Upper lobe of right lung (tissue), 1 donor: Measurements from ENCODE around the gene OSBPL10. TPM values are rescaled to one million over a fixed set of nuclear protein-coding genes. Genes with fewer than 3 reads are reported as not detected.

Source experiments
- ATAC-seq: fragments of 200-7000 bp; cut with Tn5 transposase; one replicate; pipeline ENCODE4 v1.9.1; 2020; ENCODE audit warnings: mild to moderate bottlenecking, moderate library complexity
- DNase-seq: peaks from one replicate; pipeline ENCODE4 v3.0.0-alpha.2; 2020
- H3K27ac ChIP-seq: fragments of 200-600 bp; one replicate; pipeline ENCODE4 v1.8.0; 2022
- H3K27me3 ChIP-seq: fragments of 200-600 bp; one replicate; pipeline ENCODE4 v1.8.0; 2022; ENCODE audit warnings: mild to moderate bottlenecking
- H3K36me3 ChIP-seq: fragments of 200-600 bp; one replicate; pipeline ENCODE4 v1.8.0; 2022
- H3K4me1 ChIP-seq: fragments of 200-600 bp; one replicate; pipeline ENCODE4 v1.8.0; 2022
- H3K4me3 ChIP-seq: fragments of 200-600 bp; one replicate; pipeline ENCODE4 v1.8.0; 2022; ENCODE audit warnings: mild to moderate bottlenecking
- H3K9me3 ChIP-seq: fragments of 200-600 bp; one replicate; pipeline ENCODE4 v1.8.0; 2022
- intact Hi-C: fragments of 100-400 bp; cut with DNase I; formaldehyde crosslinking; loops from one replicate; pipeline ENCODE4 v1.11.0; 2022
- total RNA-seq: library from RNA; stranded (reverse); fragmentation: NEBNext Ultra II Directional; extraction: Animal tissue kit (Norgen Biotek cat#: 25700); gene quantifications from one replicate; pipeline ENCODE4 v1.2.1, GENCODE V29; 2021
- TF ChIP-seq, protein P1 (sequence below): fragments of 200-600 bp; IDR thresholded peaks from one replicate; pipeline ENCODE4 v1.8.0; 2022; ENCODE audit warnings: antibody characterized with exemption
- donor health status: DM: no; HTN: yes; CAD: no; lungs with severe emphysema.

The OSBPL10 gene
- total RNA-seq, 1 donor from 2014 or later: 30.8 TPM

- Histone ChIP-seq H3K4me1 (peaks cover 18% of the 10 kb centered on the region), H3K27me3 (no peaks in the 10 kb centered on the region), H3K27ac (no peak overlapping the region), H3K4me3 (no peak overlapping the region), H3K9me3 (no peaks in the 10 kb centered on the region), H3K36me3 (no peaks in the 10 kb centered on the region)
- TF ChIP-seq, protein P1, sequence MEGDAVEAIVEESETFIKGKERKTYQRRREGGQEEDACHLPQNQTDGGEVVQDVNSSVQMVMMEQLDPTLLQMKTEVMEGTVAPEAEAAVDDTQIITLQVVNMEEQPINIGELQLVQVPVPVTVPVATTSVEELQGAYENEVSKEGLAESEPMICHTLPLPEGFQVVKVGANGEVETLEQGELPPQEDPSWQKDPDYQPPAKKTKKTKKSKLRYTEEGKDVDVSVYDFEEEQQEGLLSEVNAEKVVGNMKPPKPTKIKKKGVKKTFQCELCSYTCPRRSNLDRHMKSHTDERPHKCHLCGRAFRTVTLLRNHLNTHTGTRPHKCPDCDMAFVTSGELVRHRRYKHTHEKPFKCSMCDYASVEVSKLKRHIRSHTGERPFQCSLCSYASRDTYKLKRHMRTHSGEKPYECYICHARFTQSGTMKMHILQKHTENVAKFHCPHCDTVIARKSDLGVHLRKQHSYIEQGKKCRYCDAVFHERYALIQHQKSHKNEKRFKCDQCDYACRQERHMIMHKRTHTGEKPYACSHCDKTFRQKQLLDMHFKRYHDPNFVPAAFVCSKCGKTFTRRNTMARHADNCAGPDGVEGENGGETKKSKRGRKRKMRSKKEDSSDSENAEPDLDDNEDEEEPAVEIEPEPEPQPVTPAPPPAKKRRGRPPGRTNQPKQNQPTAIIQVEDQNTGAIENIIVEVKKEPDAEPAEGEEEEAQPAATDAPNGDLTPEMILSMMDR: no peak
- intact Hi-C loops: no loop called here
- ATAC-seq (no peak), DNase-seq (no peak)
Observed at GRCh38 chr3:31976302-31976701, 4.8 kb downstream of the OSBPL10 start.

DNA sequence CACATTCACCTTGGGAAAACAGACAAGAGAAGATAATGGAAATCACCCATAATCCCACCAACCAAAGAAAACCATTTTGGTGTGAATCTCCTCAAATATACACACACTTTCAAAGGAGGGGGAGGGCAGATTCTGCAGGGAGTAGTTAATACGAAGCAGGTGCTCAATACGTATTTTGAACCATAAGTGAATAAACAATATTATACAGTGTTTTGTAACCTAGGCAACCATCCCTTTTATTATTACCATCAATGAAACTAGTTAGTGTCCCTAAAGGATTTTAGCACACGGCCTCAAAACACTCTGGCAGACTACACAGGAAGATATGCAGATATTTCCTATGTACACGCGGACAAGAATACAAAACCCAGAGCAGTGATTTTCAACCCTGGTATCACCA, 6.1 kb downstream of the OSBPL10 start:
- H3K9me3 ChIP-seq: no peaks in the 10 kb centered on the region
- H3K27ac ChIP-seq: no peak overlapping the region
- ATAC-seq (no peak), DNase-seq (no peak)
- H3K27me3 ChIP-seq: no peaks in the 10 kb centered on the region
- H3K36me3 ChIP-seq: no peaks in the 10 kb centered on the region
- H3K4me1 ChIP-seq: peaks cover 16% of the 10 kb centered on the region
- H3K4me3 ChIP-seq: no peak overlapping the region
- intact Hi-C loops: no loop called here
- TF ChIP-seq, protein P1: no peak

GRCh38 chr3:31974471-31974870, 6.6 kb downstream of the OSBPL10 start:
- intact Hi-C loops: no loop called here
- Histone ChIP-seq H3K4me1 (peaks cover 11% of the 10 kb centered on the region), H3K4me3 (no peak overlapping the region), H3K9me3 (no peaks in the 10 kb centered on the region), H3K27me3 (no peaks in the 10 kb centered on the region), H3K27ac (no peak overlapping the region), H3K36me3 (no peaks in the 10 kb centered on the region)
- no peak for ATAC-seq
- no peak for DNase-seq
- TF ChIP-seq, protein P1: no peak

- DNase-seq: no peak
- no peak overlapping the region for H3K4me3 ChIP-seq
Observed at GRCh38 chr3:31973837-31974236, 7.2 kb downstream of the OSBPL10 start.

GRCh38 chr3:31973081-31973480, 8.0 kb downstream of the OSBPL10 start:
- TF ChIP-seq, protein P1: no peak
- intact Hi-C loops: no loop called here
- Histone ChIP-seq H3K27ac (no peak overlapping the region), H3K27me3 (no peaks in the 10 kb centered on the region), H3K9me3 (no peaks in the 10 kb centered on the region), H3K4me3 (no peak overlapping the region), H3K36me3 (no peaks in the 10 kb centered on the region), H3K4me1 (peaks cover 5% of the 10 kb centered on the region)
- DNase-seq (no peak), ATAC-seq (no peak)

More at GRCh38 chr3:31973837-31974236, 7.2 kb downstream of the OSBPL10 start:
- H3K9me3 ChIP-seq: no peaks in the 10 kb centered on the region
- intact Hi-C loops: no loop called here
- H3K27ac ChIP-seq: no peak overlapping the region
- no peaks in the 10 kb centered on the region for H3K36me3 ChIP-seq
- H3K27me3 ChIP-seq: no peaks in the 10 kb centered on the region
- H3K4me1 ChIP-seq: peaks cover 5% of the 10 kb centered on the region
- ATAC-seq: no peak
- TF ChIP-seq, protein P1: no peak

DNA sequence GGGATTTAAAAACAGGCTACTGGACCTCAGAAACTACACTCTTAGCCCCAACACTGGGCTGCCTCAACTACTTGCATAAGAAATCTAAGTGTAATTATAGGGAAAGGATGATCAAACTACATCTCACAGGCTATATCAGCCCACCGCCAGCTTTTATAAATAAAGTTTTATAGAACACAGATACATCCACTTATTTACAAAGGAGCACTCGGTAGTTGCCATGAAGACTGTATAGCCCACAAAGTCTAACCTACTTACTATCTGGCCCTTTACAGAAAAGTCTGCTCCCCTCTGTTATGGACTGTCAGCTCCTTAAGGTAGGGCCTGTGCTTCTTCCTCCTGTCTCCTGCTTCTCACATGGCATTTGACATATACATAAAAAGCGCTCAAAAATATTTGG, 9.5 kb downstream of the OSBPL10 start:
- no peak for DNase-seq
- Histone ChIP-seq H3K9me3 (no peaks in the 10 kb centered on the region), H3K36me3 (no peaks in the 10 kb centered on the region), H3K27me3 (no peaks in the 10 kb centered on the region), H3K27ac (no peak overlapping the region), H3K4me1 (peaks cover 5% of the 10 kb centered on the region), H3K4me3 (no peak overlapping the region)
- intact Hi-C loops: no loop called here
- ATAC-seq: no peak
- TF ChIP-seq, protein P1: no peak
